Retina (tissue), 1 donor: ENCODE data around the gene RNF152.
A peak's percentile ranks its signal among the peaks of the same experiment; 100 is the strongest.

Experiments used
- DNase-seq: peaks from one replicate; pipeline ENCODE4 v3.0.0-alpha.2; 2016

RNF152 gene

GRCh38 chr18:61852496-61852895 is 40.3 kb downstream of the RNF152 start:
- no peak for DNase-seq

GRCh38 chr18:61851940-61852451 is 40.8 kb downstream of the RNF152 start:
- no peak for DNase-seq

GRCh38 chr18:61851279-61851678 is 41.5 kb downstream of the RNF152 start:
- no peak for DNase-seq

DNA sequence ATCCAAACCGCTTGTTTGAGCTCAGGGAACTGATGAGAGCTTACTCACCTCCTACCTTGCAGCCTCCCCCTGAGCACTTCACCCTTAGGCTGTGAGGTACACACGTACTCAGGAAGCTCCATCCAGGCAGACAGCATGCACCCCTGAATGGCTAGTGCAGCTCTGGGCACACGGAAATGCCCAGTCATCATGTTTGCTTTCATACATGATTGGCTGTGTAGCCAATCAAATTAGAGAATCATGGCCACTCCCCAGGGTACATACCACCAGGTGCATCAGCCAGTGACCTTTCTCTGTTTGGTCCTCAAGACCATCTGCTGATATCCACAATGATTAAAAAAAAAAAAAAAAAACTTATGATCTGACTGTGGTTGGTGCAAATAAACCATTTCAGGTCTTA is 42.1 kb downstream of the RNF152 start:
- DNase-seq: no peak

GRCh38 chr18:61847164-61847791 is 45.5 kb downstream of the RNF152 start:
- DNase-seq: no peak

GRCh38 chr18:61845197-61845596 is 47.6 kb downstream of the RNF152 start:
- DNase-seq: no peak

GRCh38 chr18:61844726-61845125 is 48.1 kb downstream of the RNF152 start:
- DNase-seq: no peak

- DNase-seq: peak; percentile 85
These were observed 50.7 kb downstream of the RNF152 start for GRCh38 chr18:61842146-61842545.

DNA sequence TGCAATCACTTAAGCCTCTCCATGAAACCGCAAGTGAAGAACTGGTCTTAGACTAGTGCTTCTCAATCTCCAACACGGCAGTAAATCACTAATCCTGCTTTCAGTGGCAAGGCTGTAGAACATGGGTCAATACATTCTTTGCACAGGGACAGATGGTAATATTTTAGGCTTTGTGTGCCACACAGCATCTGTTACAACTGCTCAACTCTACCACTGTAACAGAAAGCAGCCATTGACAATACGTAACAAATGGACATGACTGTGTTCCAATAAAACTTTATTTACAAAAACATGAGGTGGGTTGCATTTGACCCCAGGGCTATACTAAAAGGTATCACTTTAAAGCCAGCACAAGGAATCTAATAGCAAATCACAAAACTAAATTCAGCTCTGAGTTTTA is 51.1 kb downstream of the RNF152 start:
- DNase-seq: no peak

GRCh38 chr18:61840324-61840723 is 52.5 kb downstream of the RNF152 start:
- no peak for DNase-seq

DNA sequence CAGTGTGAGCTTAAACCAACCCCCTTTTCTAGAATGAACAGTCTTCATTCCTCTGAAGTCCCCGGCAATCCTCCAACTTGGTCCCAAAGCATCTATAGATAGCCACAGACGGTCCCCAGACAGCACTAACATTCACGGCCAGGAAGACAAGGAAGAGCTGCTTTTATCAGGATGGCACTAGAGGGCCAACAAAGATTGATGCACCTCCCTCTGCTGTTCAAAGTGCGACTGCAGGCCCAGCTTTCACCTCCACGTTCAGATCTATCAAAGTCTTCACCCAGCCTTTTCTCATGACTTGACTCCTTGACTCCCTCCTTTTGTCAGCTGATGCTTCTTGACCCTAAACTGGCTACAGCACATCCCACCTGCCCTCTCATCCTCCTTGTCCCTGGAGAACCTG is 54.3 kb downstream of the RNF152 start:
- no peak for DNase-seq

DNA sequence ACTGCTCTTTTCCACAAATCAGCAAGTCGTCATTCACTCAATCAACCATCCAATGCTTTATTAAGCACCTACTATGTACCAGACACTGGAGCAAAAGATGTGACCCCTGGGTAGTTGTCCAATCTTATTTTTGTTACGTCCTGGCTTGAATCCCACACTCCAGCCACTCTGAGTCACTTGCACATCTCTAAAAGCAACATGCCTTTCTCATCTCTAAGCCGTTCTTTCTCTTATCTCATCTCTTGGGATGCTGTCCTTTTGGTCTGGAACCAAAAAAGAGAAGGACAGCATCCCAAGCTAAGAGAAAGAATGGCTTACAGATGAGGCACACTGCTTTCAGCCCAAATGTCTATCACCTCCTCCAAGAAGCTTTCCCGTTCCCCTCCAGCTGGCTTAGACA is 58.8 kb downstream of the RNF152 start:
- DNase-seq: no peak

DNA sequence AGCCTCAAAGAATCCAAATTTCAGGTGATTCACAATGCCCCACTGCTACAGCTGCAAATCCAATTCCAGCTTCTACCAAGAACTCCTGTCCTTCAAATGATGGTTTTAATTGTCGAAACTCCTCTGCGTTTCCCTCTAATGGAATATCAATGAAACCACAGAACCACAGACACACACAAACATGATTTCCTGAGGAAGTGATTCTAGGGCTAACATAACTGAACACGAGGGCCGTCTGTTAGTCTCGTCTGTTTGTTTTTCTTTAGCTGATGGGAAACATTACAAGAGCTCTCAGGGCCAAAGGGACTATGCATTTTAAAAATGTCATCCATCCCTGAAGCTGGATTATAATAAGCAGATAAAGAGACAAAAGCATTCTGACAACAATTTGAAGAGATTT is 59.4 kb downstream of the RNF152 start:
- DNase-seq: no peak

GRCh38 chr18:61832858-61833257 is 59.9 kb downstream of the RNF152 start:
- DNase-seq: no peak

DNA sequence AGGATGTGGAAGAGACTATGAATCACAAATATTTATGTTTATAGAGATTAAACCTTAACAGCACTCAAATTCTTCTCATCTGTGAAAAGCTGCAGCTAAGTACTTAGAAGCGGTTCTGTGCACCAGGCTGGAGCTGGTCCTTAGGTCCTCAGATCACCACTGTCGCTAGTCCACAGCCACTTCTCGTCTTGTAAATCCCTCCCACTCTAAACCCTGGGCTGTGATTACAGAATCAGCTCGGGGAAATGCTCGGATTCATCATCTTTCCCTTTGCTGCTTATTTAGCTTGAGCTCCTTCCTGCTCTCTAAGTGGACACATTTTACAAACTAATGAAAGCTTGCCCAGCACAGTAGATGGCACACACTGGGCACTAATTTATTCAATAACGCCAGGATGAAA is 61.7 kb downstream of the RNF152 start:
- DNase-seq: peak; percentile 21

DNA sequence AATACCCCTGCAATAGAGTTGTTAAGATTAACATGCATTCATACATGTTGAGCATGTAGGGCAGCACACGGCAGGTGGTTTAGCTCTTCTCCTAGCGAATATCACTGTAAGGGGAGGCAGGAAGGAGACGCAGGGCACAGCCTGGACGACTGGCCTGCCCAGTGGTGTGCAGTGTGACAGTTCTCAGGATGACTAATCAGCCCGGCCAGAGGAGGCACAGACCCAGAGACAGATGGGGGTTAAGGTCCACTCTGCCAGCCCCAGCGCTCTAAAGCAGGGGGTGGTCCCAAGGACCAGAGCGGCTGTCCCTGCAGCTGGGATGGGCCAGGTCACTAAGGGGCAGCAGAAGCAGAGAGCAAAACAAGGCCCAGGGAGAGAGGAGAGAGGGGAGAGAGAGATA is 63.7 kb downstream of the RNF152 start:
- DNase-seq: no peak

GRCh38 chr18:61827591-61827990 is 65.2 kb downstream of the RNF152 start:
- no peak for DNase-seq

- no peak for DNase-seq
These were observed 67.4 kb downstream of the RNF152 start for GRCh38 chr18:61825386-61825785.

DNA sequence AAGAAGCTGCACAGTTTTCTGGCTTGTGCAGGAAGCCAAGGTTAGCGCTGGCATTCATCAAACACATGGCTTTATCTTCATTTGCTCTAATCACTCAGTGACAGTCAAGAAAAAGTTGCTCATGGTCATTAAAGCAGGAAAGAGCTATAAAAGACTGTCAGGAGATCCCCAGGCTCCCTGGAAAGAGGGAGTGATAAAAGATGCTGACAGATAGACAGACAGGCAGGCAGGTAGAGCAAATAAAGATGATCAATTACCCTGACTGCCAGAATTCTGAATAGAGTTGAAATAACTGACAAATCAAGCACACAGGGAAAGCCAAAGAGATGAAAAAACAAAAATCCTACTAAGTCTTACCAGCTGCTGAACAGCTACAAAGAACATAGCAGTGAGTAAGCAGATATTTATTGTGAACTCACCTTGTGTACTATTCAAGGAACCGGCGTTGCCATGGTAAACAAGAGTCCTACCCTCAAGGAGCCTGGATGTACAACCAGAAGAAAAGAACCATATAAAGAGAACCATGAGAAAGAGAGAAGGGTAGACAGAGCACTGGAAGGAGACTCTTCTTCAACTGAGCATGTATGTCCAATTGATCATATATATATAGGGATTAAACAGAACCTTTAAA is 68.0 kb downstream of the RNF152 start:
- DNase-seq: no peak

GRCh38 chr18:61823595-61823994 is 69.2 kb downstream of the RNF152 start:
- DNase-seq: no peak

GRCh38 chr18:61822879-61823278 is 69.9 kb downstream of the RNF152 start:
- no peak for DNase-seq

DNA sequence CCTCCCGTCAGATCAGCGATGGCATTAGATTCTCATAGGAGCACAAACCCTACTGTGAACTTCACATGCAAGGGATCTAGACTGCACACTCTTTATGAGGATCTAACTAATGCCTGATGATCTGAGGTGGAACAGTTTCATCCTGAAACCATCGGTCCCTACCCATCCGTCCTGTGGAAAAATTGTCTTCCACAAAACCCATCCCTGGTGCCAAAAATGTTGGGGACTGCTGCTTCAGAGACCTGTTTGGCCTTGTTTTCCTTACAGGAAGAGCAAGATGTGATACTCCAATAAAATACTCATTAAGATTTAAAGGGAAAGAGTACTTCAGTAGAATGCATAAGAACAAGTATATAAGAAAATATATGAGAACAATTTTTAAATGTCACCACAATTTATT is 71.1 kb downstream of the RNF152 start:
- no peak for DNase-seq

- DNase-seq: no peak
These were observed 71.9 kb downstream of the RNF152 start for GRCh38 chr18:61820882-61821281.

DNA sequence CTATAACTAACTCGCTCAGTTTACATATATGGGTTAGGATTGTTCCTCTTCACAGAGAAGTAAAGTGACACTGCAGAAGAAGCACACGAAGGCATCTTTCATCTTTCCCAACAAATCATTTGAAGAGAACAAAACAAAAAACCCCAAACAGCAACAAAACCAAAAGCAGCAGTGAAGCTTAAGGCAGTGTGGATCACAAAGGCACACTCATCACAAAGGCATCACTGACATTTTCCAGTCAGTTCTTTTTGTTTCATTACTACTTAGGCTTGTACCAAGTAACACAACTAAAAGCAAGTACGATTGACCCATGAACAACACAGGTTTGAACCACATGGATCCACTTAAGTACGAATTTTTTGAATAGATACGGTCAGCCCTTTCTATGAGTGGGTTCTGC is 75.7 kb downstream of the RNF152 start:
- no peak for DNase-seq
